K562 (cell line): ENCODE measurements around the gene BMS1. TPM values are rescaled to one million over a fixed set of nuclear protein-coding genes. Genes with fewer than 3 reads are reported as not detected.

Source experiments
- ATAC-seq: fragments of 200-7000 bp; cut with Tn5 transposase; 3 replicates; pipeline ENCODE4 v1.9.1; 2020; ENCODE audit warnings: moderate library complexity
- BruUV-seq: library from RNA; stranded (reverse); fragments of 400-500 nt; replicated peaks from 2 replicates; lab custom pipeline; 2021; lab: Mats Ljungman, UMichigan
- CTCF ChIA-PET: fragments of 300-600 bp; formaldehyde crosslinking; extraction: SDS; loops from one replicate; lab custom pipeline; 2021; ENCODE audit warnings: low intra/inter-chr PET ratio; lab: Yijun Ruan, JAX
- POLR2A ChIA-PET: fragments of 300-600, 350-650 bp; sonication (Branson Sonifier 250); formaldehyde crosslinking; extraction: SDS; loops from one replicate; lab custom pipeline; 2021; ENCODE audit warnings: antibody characterized with exemption, inconsistent platforms; lab: Yijun Ruan, JAX
- DNase-seq, 4 experiments: peaks; one replicate each; pipeline versions ENCODE4 v3.0.0 to v3.0.0-alpha.2; 2011 to 2018; ENCODE audit warnings: low spot score in 3 of 4, mixed read lengths in 3 of 4; ENCODE audit errors: extremely low read depth in 1 of 4
- FAIRE-seq: peaks from 2 replicates; lab custom pipeline; 2011; peaks lifted over from hg19 to GRCh38; lab: Jason Lieb, UNC
- H2AFZ ChIP-seq: 2 replicates; pipeline ENCODE4 v1.6.0; 2011; ENCODE audit warnings: low read depth, low read length, control low read depth, inconsistent platforms
- H3K27ac ChIP-seq: fragments of 200-600 bp; 3 replicates; pipeline ENCODE4 v1.8.0; 2011; ENCODE audit warnings: low read depth, mild to moderate bottlenecking, control low read depth, inconsistent platforms, low read length, moderate library complexity, mixed read lengths; ENCODE audit errors: extremely low read depth
- H3K27me3 ChIP-seq, 2 experiments: fragments of 300-600 bp in 1 of 2; 2 replicates in 1 of 2; 3 replicates in 1 of 2; pipeline versions ENCODE4 v1.6.0 to v1.8.0; 2011; ENCODE audit warnings: inconsistent platforms in 2 of 2, low read length in 2 of 2, mild to moderate bottlenecking in 1 of 2, mixed read lengths in 1 of 2, moderate library complexity in 1 of 2; ENCODE audit not compliant: control insufficient read depth in 2 of 2, insufficient read depth in 2 of 2
- H3K36me3 ChIP-seq: fragments of 300-600 bp; 3 replicates; pipeline ENCODE4 v1.8.0; 2011; ENCODE audit warnings: mild to moderate bottlenecking, low read length, inconsistent platforms; ENCODE audit not compliant: control insufficient read depth, insufficient read depth
- H3K4me1 ChIP-seq, 2 experiments: fragments of 200-600 bp in 1 of 2; replicated peaks in 1 of 2; 2 replicates in 1 of 2; 3 replicates in 1 of 2; pipeline versions ENCODE4 v1.5.1 to v1.8.0; 2011; ENCODE audit warnings: inconsistent platforms in 2 of 2, low read length in 2 of 2, mild to moderate bottlenecking in 1 of 2, mixed read lengths in 1 of 2, moderate library complexity in 1 of 2; ENCODE audit not compliant: control insufficient read depth in 2 of 2, insufficient read depth in 2 of 2
- H3K4me2 ChIP-seq: 2 replicates; pipeline ENCODE4 v1.6.1; 2011; ENCODE audit warnings: low read length, control low read depth, inconsistent platforms, mixed read lengths; ENCODE audit not compliant: insufficient read depth
- H3K4me3 ChIP-seq: fragments of 200-600 bp; sonication (generic), shearing (Covaris generic); 2 replicates; pipeline ENCODE4 v1.5.1; 2016; ENCODE audit warnings: control low read depth, inconsistent platforms
- H3K79me2 ChIP-seq: fragments of 200-600 bp; 3 replicates; pipeline ENCODE4 v1.8.0; 2011; ENCODE audit warnings: low read length, inconsistent platforms; ENCODE audit not compliant: control insufficient read depth, insufficient read depth
- H3K9ac ChIP-seq, 2 experiments: 2 replicates each; pipeline versions ENCODE4 v1.6.0 to v1.6.1; 2011; ENCODE audit warnings: low read depth in 2 of 2, low read length in 2 of 2, control low read depth in 1 of 2, inconsistent platforms in 1 of 2, mild to moderate bottlenecking in 1 of 2, mixed read lengths in 1 of 2; ENCODE audit not compliant: insufficient read depth in 1 of 2
- H3K9me1 ChIP-seq: one replicate; pipeline ENCODE4 v1.6.0; 2011; ENCODE audit warnings: inconsistent platforms, mild to moderate bottlenecking, low read length, moderate library complexity; ENCODE audit not compliant: control insufficient read depth, insufficient read depth
- H3K9me3 ChIP-seq: replicated peaks from 2 replicates; pipeline ENCODE4 v1.5.1; 2011; ENCODE audit warnings: low read depth, low read length, inconsistent platforms; ENCODE audit not compliant: control insufficient read depth, insufficient read depth
- H4K20me1 ChIP-seq: replicated peaks from 2 replicates; pipeline ENCODE4 v1.6.1; 2011; ENCODE audit warnings: low read length, inconsistent platforms, mixed read lengths; ENCODE audit not compliant: control insufficient read depth, insufficient read depth
- MTA1 ChIP-seq: fragments of 450-650 bp; IDR thresholded peaks from 2 replicates; pipeline ENCODE4 v1.6.1; 2017; ENCODE audit warnings: borderline replicate concordance
- MTA3 ChIP-seq: fragments of 450-650 bp; formaldehyde crosslinking; IDR thresholded peaks from 2 replicates; pipeline ENCODE4 v1.6.1; 2017; ENCODE audit warnings: mild to moderate bottlenecking, borderline replicate concordance
- NELFE ChIP-seq: IDR thresholded peaks from 2 replicates; pipeline ENCODE4 v1.6.1; 2011; ENCODE audit warnings: mild to moderate bottlenecking; ENCODE audit not compliant: insufficient read depth, insufficient read length
- PML ChIP-seq: IDR thresholded peaks from 2 replicates; pipeline ENCODE4 v1.6.1; 2012; ENCODE audit warnings: low read length, inconsistent platforms
- SMARCA4 ChIP-seq: fragments of 450-650 bp; IDR thresholded peaks from 2 replicates; pipeline ENCODE4 v1.6.1; 2016
- ZNF696 ChIP-seq: fragments of 250-450 bp; sonication (Bioruptor Pico); conservative IDR thresholded peaks from 2 replicates; pipeline ENCODE4 v1.4.0; 2020; ENCODE audit warnings: mild to moderate bottlenecking, moderate library complexity
- WGBS: fragments of 100-300 bp; shearing (Covaris generic); methylation state at CpG from one replicate; pipeline ENCODE4 v1.1.6; 2016; ENCODE audit warnings: low coverage, mixed read lengths; ENCODE audit not compliant: insufficient coverage; ENCODE audit errors: missing lambda C conversion rate; 5-methylcytosine and 5-hydroxymethylcytosine counted together
- in situ Hi-C: fragments of 300-500 bp; cut with MboI; formaldehyde crosslinking; loops from 4 replicates; pipeline ENCODE4 v1.15.0; 2018; ENCODE audit warnings: inconsistent platforms, mixed read lengths
- intact Hi-C: fragments of 100-400 bp; cut with micrococcal nuclease; formaldehyde crosslinking; loops from 2 replicates; pipeline ENCODE4 v1.14.2; 2022
- polyA plus RNA-seq, 8 experiments: library from polyadenylated mRNA; depleted of rRNA in 4 of 8; stranded (reverse) in 5 of 8; unstranded in 3 of 8; fragments of >200 nt; fragmentation: Nextera tagmentation in 2 of 8; fragmentation: Illumina TruSeq in 1 of 8; extraction: Ambion mirVana in 2 of 8; extraction: Trizol in 1 of 8; gene quantifications; 2 replicates each; pipeline versions ENCODE4 v1.2.1 to v1.2.3, GENCODE V29; 2011 to 2014; ENCODE audit warnings: inconsistent platforms in 1 of 8, missing spikeins in 1 of 8
- total RNA-seq, 7 experiments: library from RNA; depleted of rRNA in 6 of 7; stranded (reverse); fragments of >200 nt in 6 of 7; fragmentation: Illumina TruSeq in 2 of 7; extraction: Trizol in 2 of 7; gene quantifications; 2 replicates each; pipeline versions ENCODE4 v1.2.1 to v1.2.3, GENCODE V29; 2011 to 2021; ENCODE audit warnings: low replicate concordance in 1 of 7
- TF ChIP-seq, protein P1 (sequence below): sonication (generic); formaldehyde crosslinking; IDR thresholded peaks from 2 replicates; pipeline ENCODE4 v1.8.0; 2023; ENCODE audit warnings: missing genetic modification reagents, mild to moderate bottlenecking, borderline replicate concordance
- TF ChIP-seq, protein P2 (sequence below): sonication (generic); formaldehyde crosslinking; IDR thresholded peaks from 2 replicates; pipeline ENCODE4 v1.8.0; 2022; ENCODE audit warnings: missing genetic modification reagents, mild to moderate bottlenecking, borderline replicate concordance
- TF ChIP-seq, protein P3 (sequence below): sonication (generic); formaldehyde crosslinking; IDR thresholded peaks from 2 replicates; pipeline ENCODE4 v1.8.0; 2022; ENCODE audit warnings: mild to moderate bottlenecking, missing genetic modification reagents, borderline replicate concordance

Gene BMS1
- total and polyA plus RNA-seq, 9 of the 15 experiments (the other 6 are each of a cell fraction or from before 2014, with no cell fraction given), result 11.1 to 46.9 (median 32.7) TPM

DNA sequence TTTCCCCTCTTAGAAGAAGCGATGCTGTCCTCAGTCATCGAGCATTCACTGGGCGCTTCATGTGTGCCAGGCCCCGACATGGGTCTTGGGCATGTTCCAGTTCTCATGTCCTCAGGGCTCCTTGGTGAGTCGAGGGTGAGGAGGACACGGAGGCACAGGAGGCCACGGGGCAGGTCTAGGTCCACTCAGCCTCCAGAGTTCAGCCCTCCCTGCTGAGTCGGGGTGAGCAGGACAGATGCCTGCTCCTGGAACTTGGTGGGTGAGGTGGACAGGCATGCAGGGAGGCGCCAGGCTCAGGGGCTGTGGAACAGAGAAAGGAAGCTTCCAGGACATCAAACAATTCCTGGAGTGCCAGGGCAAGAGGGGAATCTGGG lies 87.4 kb downstream of the BMS1 start:
- POLR2A ChIA-PET, result no interaction called here
- Histone ChIP-seq H3K27me3 (peaks cover 6 to 51% of the 10 kb centered on the region in 2 experiments; a peak in 4 of 5 replicates), H3K36me3 (no peaks in the 10 kb centered on the region), H2AFZ (no peak overlapping the region), H3K27ac (no peak overlapping the region), H3K4me1 (peaks cover 0 to 19% of the 10 kb centered on the region in 2 experiments; a peak in 3 of 5 replicates), H3K79me2 (no peaks in the 10 kb centered on the region)
- WGBS, result 0% methylated on average over 9 of the region's 9 CpGs
- no peak for DNase-seq
- TF ChIP-seq, protein P1, sequence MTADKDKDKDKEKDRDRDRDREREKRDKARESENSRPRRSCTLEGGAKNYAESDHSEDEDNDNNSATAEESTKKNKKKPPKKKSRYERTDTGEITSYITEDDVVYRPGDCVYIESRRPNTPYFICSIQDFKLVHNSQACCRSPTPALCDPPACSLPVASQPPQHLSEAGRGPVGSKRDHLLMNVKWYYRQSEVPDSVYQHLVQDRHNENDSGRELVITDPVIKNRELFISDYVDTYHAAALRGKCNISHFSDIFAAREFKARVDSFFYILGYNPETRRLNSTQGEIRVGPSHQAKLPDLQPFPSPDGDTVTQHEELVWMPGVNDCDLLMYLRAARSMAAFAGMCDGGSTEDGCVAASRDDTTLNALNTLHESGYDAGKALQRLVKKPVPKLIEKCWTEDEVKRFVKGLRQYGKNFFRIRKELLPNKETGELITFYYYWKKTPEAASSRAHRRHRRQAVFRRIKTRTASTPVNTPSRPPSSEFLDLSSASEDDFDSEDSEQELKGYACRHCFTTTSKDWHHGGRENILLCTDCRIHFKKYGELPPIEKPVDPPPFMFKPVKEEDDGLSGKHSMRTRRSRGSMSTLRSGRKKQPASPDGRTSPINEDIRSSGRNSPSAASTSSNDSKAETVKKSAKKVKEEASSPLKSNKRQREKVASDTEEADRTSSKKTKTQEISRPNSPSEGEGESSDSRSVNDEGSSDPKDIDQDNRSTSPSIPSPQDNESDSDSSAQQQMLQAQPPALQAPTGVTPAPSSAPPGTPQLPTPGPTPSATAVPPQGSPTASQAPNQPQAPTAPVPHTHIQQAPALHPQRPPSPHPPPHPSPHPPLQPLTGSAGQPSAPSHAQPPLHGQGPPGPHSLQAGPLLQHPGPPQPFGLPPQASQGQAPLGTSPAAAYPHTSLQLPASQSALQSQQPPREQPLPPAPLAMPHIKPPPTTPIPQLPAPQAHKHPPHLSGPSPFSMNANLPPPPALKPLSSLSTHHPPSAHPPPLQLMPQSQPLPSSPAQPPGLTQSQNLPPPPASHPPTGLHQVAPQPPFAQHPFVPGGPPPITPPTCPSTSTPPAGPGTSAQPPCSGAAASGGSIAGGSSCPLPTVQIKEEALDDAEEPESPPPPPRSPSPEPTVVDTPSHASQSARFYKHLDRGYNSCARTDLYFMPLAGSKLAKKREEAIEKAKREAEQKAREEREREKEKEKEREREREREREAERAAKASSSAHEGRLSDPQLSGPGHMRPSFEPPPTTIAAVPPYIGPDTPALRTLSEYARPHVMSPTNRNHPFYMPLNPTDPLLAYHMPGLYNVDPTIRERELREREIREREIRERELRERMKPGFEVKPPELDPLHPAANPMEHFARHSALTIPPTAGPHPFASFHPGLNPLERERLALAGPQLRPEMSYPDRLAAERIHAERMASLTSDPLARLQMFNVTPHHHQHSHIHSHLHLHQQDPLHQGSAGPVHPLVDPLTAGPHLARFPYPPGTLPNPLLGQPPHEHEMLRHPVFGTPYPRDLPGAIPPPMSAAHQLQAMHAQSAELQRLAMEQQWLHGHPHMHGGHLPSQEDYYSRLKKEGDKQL, result no peak
- TF ChIP-seq, protein P2, sequence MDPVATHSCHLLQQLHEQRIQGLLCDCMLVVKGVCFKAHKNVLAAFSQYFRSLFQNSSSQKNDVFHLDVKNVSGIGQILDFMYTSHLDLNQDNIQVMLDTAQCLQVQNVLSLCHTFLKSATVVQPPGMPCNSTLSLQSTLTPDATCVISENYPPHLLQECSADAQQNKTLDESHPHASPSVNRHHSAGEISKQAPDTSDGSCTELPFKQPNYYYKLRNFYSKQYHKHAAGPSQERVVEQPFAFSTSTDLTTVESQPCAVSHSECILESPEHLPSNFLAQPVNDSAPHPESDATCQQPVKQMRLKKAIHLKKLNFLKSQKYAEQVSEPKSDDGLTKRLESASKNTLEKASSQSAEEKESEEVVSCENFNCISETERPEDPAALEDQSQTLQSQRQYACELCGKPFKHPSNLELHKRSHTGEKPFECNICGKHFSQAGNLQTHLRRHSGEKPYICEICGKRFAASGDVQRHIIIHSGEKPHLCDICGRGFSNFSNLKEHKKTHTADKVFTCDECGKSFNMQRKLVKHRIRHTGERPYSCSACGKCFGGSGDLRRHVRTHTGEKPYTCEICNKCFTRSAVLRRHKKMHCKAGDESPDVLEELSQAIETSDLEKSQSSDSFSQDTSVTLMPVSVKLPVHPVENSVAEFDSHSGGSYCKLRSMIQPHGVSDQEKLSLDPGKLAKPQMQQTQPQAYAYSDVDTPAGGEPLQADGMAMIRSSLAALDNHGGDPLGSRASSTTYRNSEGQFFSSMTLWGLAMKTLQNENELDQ (CRISPR knock-in tag), result no peak
- TF ChIP-seq PML (no peak), NELFE (no peak), MTA1 (no peak), MTA3 (no peak), ZNF696 (CRISPR knock-in tag) (no peak), SMARCA4 (no peak)
- TF ChIP-seq, protein P3, sequence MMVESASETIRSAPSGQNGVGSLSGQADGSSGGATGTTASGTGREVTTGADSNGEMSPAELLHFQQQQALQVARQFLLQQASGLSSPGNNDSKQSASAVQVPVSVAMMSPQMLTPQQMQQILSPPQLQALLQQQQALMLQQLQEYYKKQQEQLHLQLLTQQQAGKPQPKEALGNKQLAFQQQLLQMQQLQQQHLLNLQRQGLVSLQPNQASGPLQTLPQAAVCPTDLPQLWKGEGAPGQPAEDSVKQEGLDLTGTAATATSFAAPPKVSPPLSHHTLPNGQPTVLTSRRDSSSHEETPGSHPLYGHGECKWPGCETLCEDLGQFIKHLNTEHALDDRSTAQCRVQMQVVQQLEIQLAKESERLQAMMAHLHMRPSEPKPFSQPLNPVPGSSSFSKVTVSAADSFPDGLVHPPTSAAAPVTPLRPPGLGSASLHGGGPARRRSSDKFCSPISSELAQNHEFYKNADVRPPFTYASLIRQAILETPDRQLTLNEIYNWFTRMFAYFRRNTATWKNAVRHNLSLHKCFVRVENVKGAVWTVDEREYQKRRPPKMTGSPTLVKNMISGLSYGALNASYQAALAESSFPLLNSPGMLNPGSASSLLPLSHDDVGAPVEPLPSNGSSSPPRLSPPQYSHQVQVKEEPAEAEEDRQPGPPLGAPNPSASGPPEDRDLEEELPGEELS (CRISPR knock-in tag), result no peak
- TF ChIP-seq, all 486 proteins: peak for 0
- ATAC-seq (no peak), FAIRE-seq (no peak)
- intact Hi-C loops (loop anchor here (5.0 kb wide), 1 partner anchor 107 kb away; no protein-coding TSS in a partner anchor), in situ Hi-C loops (no loop called here)
- Histone ChIP-seq H3K9ac (no peak overlapping the region), H4K20me1 (no peaks in the 10 kb centered on the region; the same call in 1 of the 2 replicates), H3K9me3 (no peaks in the 10 kb centered on the region), H3K9me1 (no peaks in the 10 kb centered on the region), H3K4me3 (no peak overlapping the region), H3K4me2 (no peak overlapping the region)
- no TSS peak for BruUV-seq
- CTCF ChIA-PET, result no interaction called here
